Measurements from ENCODE around the gene NTRK1. TPM values are rescaled to one million over a fixed set of nuclear protein-coding genes. Genes with fewer than 3 reads are reported as not detected.

The NTRK1 gene
- total RNA-seq, 4 donors from 2014 or later, result 0.11 to 1.2 (median 0.63) TPM

GRCh38 chr1:156848461-156849150 is 12.1 kb upstream of the NTRK1 start:
- H3K27me3 ChIP-seq, result peaks cover 15% of the 10 kb centered on the region
- no peaks in the 10 kb centered on the region for H3K36me3 ChIP-seq
- intact Hi-C loops (cut with DNase I), result no loop called here
- no peak overlapping the region for H3K4me3 ChIP-seq (replicated peaks in 1 of 3)
- no peak overlapping the region for H3K27ac ChIP-seq
- 17 to 32% methylated on average over 12 of the region's 36 CpGs for WGBS, 2 donors
- H3K9me3 ChIP-seq, result no peaks in the 10 kb centered on the region
- peaks cover 6 to 24% of the 10 kb centered on the region in 2 donors for H3K4me1 ChIP-seq
- TF ChIP-seq CTCF (IDR thresholded peaks at IDR 0.05), result no peak
- TF ChIP-seq POLR2A (IDR thresholded peaks at IDR 0.05), result no peak
- peak; percentile 72 to 79 for DNase-seq

- Histone ChIP-seq H3K4me1 (peaks cover 6 to 24% of the 10 kb centered on the region in 2 donors), H3K27ac (no peak overlapping the region), H3K36me3 (no peaks in the 10 kb centered on the region), H3K27me3 (peaks cover 15% of the 10 kb centered on the region), H3K4me3 (replicated peaks in 1 of 3) (no peak overlapping the region), H3K9me3 (no peaks in the 10 kb centered on the region)
- WGBS, 2 donors, result 29 to 33% methylated on average over 7 to 21 of the region's 23 CpGs
- TF ChIP-seq CTCF (IDR thresholded peaks at IDR 0.05) (no peak), POLR2A (IDR thresholded peaks at IDR 0.05) (no peak)
- DNase-seq, result no peak
- intact Hi-C loops (cut with DNase I), result no loop called here
Observed at GRCh38 chr1:156849151-156849496, 11.5 kb upstream of the NTRK1 start.

DNA sequence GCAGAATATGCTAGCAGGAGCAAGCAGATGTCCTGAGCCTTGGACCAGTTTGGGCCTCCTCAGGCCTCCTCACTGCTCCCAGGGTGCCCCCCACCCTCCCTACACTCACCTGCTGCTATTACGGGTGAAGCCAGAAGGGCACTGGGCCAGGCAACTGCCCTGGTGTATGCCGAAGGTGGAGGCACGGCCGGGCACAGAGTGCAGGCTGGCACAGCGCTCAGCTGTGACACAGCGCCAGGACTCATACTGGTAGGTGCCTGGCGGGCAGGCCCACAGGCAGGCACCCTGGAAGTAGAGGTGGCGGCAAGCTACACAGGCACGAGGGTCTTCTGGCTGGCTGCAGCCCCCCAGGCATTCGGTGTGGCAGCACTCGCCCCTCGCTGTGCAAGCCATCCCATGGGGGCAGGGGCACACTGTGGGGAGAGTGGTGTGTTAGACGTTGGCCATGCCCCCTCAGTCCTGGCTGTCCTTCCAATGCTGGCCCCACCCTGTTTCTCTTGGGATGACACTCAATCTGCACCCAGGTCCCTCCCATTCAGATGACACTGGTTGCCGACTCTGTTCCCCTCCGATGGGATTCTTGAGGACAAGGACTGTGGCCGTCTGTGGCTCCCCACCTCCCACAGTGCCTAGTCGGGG is 8.8 kb upstream of the NTRK1 start:
- intact Hi-C loops (cut with DNase I), result no loop called here
- TF ChIP-seq CTCF (IDR thresholded peaks at IDR 0.05) (no peak), POLR2A (IDR thresholded peaks at IDR 0.05) (no peak)
- WGBS, 2 donors, result 33 to 50% methylated on average over 1 to 14 of the region's 17 CpGs
- Histone ChIP-seq H3K4me1 (peaks cover 0 to 16% of the 10 kb centered on the region in 2 donors), H3K27me3 (no peaks in the 10 kb centered on the region), H3K36me3 (no peaks in the 10 kb centered on the region), H3K9me3 (no peaks in the 10 kb centered on the region), H3K4me3 (replicated peaks in 1 of 3) (no peak overlapping the region), H3K27ac (no peak overlapping the region)
- DNase-seq, result peak; percentile 41 to 57

GRCh38 chr1:156852418-156852874 is 8.2 kb upstream of the NTRK1 start:
- no peak overlapping the region for H3K27ac ChIP-seq
- intact Hi-C loops (cut with DNase I), result no loop called here
- no peaks in the 10 kb centered on the region for H3K9me3 ChIP-seq
- H3K27me3 ChIP-seq, result no peaks in the 10 kb centered on the region
- 45 to 58% methylated on average over 7 of the region's 9 CpGs for WGBS, 2 donors
- peaks cover 0 to 16% of the 10 kb centered on the region in 2 donors for H3K4me1 ChIP-seq
- TF ChIP-seq POLR2A (IDR thresholded peaks at IDR 0.05) (no peak), CTCF (IDR thresholded peaks at IDR 0.05) (no peak)
- H3K4me3 ChIP-seq (replicated peaks in 1 of 3), result no peak overlapping the region
- no peaks in the 10 kb centered on the region for H3K36me3 ChIP-seq
- peak; percentile 87 to 91 for DNase-seq

DNA sequence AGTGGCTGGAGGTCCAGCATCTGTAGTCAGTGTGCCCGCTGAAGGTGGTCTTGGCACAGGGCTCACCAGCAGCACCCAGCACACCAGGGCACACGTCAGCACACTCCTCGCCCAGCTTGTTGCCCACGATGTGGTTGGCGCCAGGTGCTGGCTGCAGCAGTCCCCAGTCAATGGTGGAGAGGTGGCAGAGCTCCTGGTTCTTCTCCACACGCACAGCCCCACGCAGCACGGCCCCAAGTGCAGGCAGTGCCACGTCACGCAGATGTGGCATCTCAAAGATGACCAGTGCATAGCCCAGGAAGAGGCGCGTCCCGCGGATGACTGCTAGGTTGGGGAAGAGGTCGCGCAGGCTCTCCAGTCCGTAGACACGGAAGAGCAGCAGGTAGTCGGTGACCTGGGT is 6.9 kb upstream of the NTRK1 start:
- Histone ChIP-seq H3K9me3 (no peaks in the 10 kb centered on the region), H3K27me3 (no peaks in the 10 kb centered on the region), H3K4me3 (replicated peaks in 1 of 3) (no peak overlapping the region), H3K4me1 (peaks cover 0 to 11% of the 10 kb centered on the region in 2 donors), H3K27ac (no peak overlapping the region), H3K36me3 (no peaks in the 10 kb centered on the region)
- DNase-seq, result no peak
- intact Hi-C loops (cut with DNase I), result no loop called here
- TF ChIP-seq POLR2A (IDR thresholded peaks at IDR 0.05) (no peak), CTCF (IDR thresholded peaks at IDR 0.05) (no peak)
- WGBS, 2 donors, result 95 to 96% methylated on average over 19 of the region's 19 CpGs

All from thyroid gland (tissue), 4 donors.